ENCODE results near the gene OTUD7B. TPM values are rescaled to one million over a fixed set of nuclear protein-coding genes. Genes with fewer than 3 reads are reported as not detected.

OTUD7B gene
- total and polyA plus RNA-seq, 9 of the 15 experiments (the other 6 are each of a cell fraction or from before 2014, with no cell fraction given), result 0.96 to 18.8 (median 7.4) TPM

- TF ChIP-seq KDM2B (CRISPR knock-in tag; IDR thresholded peaks at IDR 0.05) (no peak), ELF2 (CRISPR knock-in tag; IDR thresholded peaks at IDR 0.05) (no peak), ZNF449 (CRISPR knock-in tag; IDR thresholded peaks at IDR 0.05) (no peak), ZBTB33 (CRISPR knock-in tag; IDR thresholded peaks at IDR 0.05) (no peak), ZNF592 (IDR thresholded peaks at IDR 0.05) (no peak), E2F3 (CRISPR knock-in tag; IDR thresholded peaks at IDR 0.05) (no peak)
- no peaks in the 10 kb centered on the region for H3K9me1 ChIP-seq (ENCODE audit: control insufficient read depth, insufficient read depth, low read length)
- no peaks in the 10 kb centered on the region for H3K79me2 ChIP-seq (ENCODE audit: control insufficient read depth, insufficient read depth, low read length)
- intact Hi-C loops (cut with micrococcal nuclease) (no loop called here), in situ Hi-C loops (cut with MboI) (no loop called here)
- H3K9me3 ChIP-seq (replicated peaks; ENCODE audit: control insufficient read depth, insufficient read depth, low read depth, low read length), result no peaks in the 10 kb centered on the region
- DNase-seq (ENCODE audit: extremely low read depth in 1 of 4, low spot score in 3 of 4) (no peak), ATAC-seq (no peak), FAIRE-seq (no peak)
- H3K27me3 ChIP-seq (ENCODE audit: control insufficient read depth in 2 of 2, insufficient read depth in 2 of 2, low read length in 2 of 2), result no peaks in the 10 kb centered on the region
- no peaks in the 10 kb centered on the region for H4K20me1 ChIP-seq (replicated peaks; ENCODE audit: control insufficient read depth, insufficient read depth, low read length)
- H3K4me3 ChIP-seq, result no peak overlapping the region
- peak overlapping the region; percentile 3 to 53; a peak in 1 of 4 replicates for H3K9ac ChIP-seq (ENCODE audit: insufficient read depth in 1 of 2, low read depth in 2 of 2, low read length in 2 of 2)
- H3K4me2 ChIP-seq (ENCODE audit: insufficient read depth, low read length), result no peak overlapping the region
- BruUV-seq (replicated peaks), result no TSS peak
- H2AFZ ChIP-seq (ENCODE audit: low read depth, low read length), result no peak overlapping the region
- H3K27ac ChIP-seq (ENCODE audit: extremely low read depth, low read depth, low read length), result no peak overlapping the region
- POLR2A ChIA-PET, result interaction anchor here (0.6 to 2.7 kb wide), 4 partner anchors 9 to 249 kb away, joined by 3 to 24 read pairs (median 12); partner anchors contain the start of gene SF3B4
- CTCF ChIA-PET (ENCODE audit: low intra/inter-chr PET ratio), result no interaction called here
- no peaks in the 10 kb centered on the region for H3K36me3 ChIP-seq (ENCODE audit: control insufficient read depth, insufficient read depth, low read length)
- peaks cover 23 to 39% of the 10 kb centered on the region in 2 experiments for H3K4me1 ChIP-seq (replicated peaks in 1 of 2; ENCODE audit: control insufficient read depth in 2 of 2, insufficient read depth in 2 of 2, low read length in 2 of 2)
These were observed 72.8 kb downstream of the OTUD7B start for GRCh38 chr1:149937759-149938158.

Measured in K562 (cell line).